PFSK-1 (cell line): ENCODE measurements around the gene MEG3.

Experiments
- FOXP2 ChIP-seq: optimal IDR thresholded peaks from 2 replicates; pipeline ENCODE3; 2011; ENCODE audit warnings: borderline replicate concordance, control low read depth, inconsistent platforms; ENCODE audit not compliant: insufficient read depth; ENCODE audit errors: extremely low read length, extremely low read depth
- POLR2AphosphoS5 ChIP-seq: IDR thresholded peaks from 2 replicates; pipeline ENCODE4 v1.6.1; 2012; ENCODE audit warnings: low read depth, mild to moderate bottlenecking, control low read depth, low read length, moderate library complexity
- REST ChIP-seq, 2 experiments: IDR thresholded peaks; 2 replicates each; pipeline versions ENCODE4 v1.6.1 to v1.8.0; 2011 to 2012; ENCODE audit warnings: low read depth in 2 of 2, low read length in 2 of 2, control low read depth in 1 of 2, inconsistent platforms in 1 of 2, mild to moderate bottlenecking in 1 of 2, moderate library complexity in 1 of 2; ENCODE audit not compliant: insufficient read depth in 1 of 2
- SIN3A ChIP-seq: IDR thresholded peaks from 2 replicates; pipeline ENCODE4 v1.6.1; 2012; ENCODE audit warnings: mild to moderate bottlenecking, low read length, moderate library complexity, borderline replicate concordance; ENCODE audit not compliant: insufficient read depth
- TAF1 ChIP-seq: IDR thresholded peaks from 2 replicates; pipeline ENCODE4 v1.6.1; 2012; ENCODE audit warnings: low read length, control low read depth, borderline replicate concordance; ENCODE audit not compliant: insufficient read depth

The MEG3 gene

DNA sequence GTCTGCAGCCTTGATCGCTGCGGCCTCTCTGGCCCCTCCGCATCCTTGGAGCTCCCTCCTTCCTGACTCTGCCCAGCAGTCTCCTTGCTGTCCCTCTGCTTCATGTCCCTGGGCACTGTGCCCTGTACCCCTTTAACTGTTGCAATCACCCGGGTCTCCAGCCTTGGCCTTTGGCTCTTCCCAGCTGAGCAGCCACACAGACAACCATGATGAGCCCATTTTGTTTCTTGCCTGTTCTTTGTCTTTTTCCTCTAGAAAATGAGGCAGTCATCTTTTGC lies 40.6 kb upstream of the MEG3 start:
- TF ChIP-seq SIN3A (no peak), FOXP2 (no peak), POLR2AphosphoS5 (no peak), TAF1 (no peak), REST (IDR thresholded peaks at IDR 0.05; ENCODE audit: insufficient read depth in 1 of 2, low read depth in 2 of 2, low read length in 2 of 2) (no peak)

GRCh38 chr14:100785626-100786025 lies 40.3 kb upstream of the MEG3 start:
- TF ChIP-seq TAF1 (no peak), FOXP2 (no peak), REST (IDR thresholded peaks at IDR 0.05; ENCODE audit: insufficient read depth in 1 of 2, low read depth in 2 of 2, low read length in 2 of 2) (no peak), SIN3A (no peak), POLR2AphosphoS5 (no peak)

- no peak for TF ChIP-seq REST (IDR thresholded peaks at IDR 0.05; ENCODE audit: insufficient read depth in 1 of 2, low read depth in 2 of 2, low read length in 2 of 2)
- TF ChIP-seq SIN3A = no peak
- peak; percentile 43 for TF ChIP-seq FOXP2
- TF ChIP-seq TAF1 = no peak
- TF ChIP-seq POLR2AphosphoS5 = no peak
These were observed 39.8 kb upstream of the MEG3 start for GRCh38 chr14:100786131-100786530.

DNA sequence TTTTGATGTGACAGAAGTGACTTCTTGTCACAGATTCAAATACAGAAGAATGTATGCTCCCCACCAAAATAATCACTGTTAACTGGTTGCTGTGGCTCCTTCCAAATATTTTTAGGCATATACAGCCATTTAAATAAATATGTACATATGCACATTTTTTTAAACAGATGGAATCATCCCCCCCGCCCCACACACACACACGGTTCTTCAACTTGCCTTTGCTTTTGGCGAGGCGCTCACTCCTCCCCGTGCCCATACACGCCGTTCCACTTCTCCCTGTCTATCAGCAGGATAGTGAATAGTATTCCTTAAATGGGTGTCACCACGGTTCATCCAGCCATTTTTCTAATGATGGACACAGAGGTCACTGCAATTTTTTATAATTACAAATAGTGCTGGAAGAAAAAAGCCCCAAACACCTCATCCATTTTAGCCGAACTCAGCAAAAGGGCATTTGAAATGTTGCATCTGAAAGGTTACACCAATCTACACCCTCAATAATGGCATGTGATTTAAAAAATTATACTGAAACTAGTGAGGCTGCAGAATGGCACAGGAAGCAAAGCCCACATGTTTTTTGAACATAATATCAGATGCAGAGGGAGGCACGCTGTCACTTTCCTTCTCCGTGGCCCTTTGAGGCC lies 39.2 kb upstream of the MEG3 start:
- no peak for TF ChIP-seq SIN3A
- no peak for TF ChIP-seq FOXP2
- TF ChIP-seq TAF1 = no peak
- TF ChIP-seq REST (IDR thresholded peaks at IDR 0.05; ENCODE audit: insufficient read depth in 1 of 2, low read depth in 2 of 2, low read length in 2 of 2) = no peak
- no peak for TF ChIP-seq POLR2AphosphoS5

GRCh38 chr14:100787659-100788058 lies 38.3 kb upstream of the MEG3 start:
- TF ChIP-seq FOXP2 (no peak), REST (IDR thresholded peaks at IDR 0.05; ENCODE audit: insufficient read depth in 1 of 2, low read depth in 2 of 2, low read length in 2 of 2) (no peak)
